Subcutaneous adipose tissue (tissue), 4 donors: ENCODE results near the gene P2RX6. TPM values are rescaled to one million over a fixed set of nuclear protein-coding genes. Genes with fewer than 3 reads are reported as not detected.

ENCODE experiments used
- total RNA-seq, 4 donors: library from RNA; depleted of rRNA; stranded (reverse); fragments of >200 nt; gene quantifications; one replicate each; pipeline ENCODE4 v1.1.0, GENCODE V29; 2016
- TF ChIP-seq, protein P1 (sequence below): fragments of 450-650 bp; IDR thresholded peaks from one replicate; pipeline ENCODE4 v1.5.1; 2016; ENCODE audit warnings: low read depth, mild to moderate bottlenecking, control low read depth, antibody characterized with exemption, moderate library complexity

Gene P2RX6
- total RNA-seq, 4 donors from 2014 or later: 0.49 to 3.7 (median 1.2) TPM

DNA sequence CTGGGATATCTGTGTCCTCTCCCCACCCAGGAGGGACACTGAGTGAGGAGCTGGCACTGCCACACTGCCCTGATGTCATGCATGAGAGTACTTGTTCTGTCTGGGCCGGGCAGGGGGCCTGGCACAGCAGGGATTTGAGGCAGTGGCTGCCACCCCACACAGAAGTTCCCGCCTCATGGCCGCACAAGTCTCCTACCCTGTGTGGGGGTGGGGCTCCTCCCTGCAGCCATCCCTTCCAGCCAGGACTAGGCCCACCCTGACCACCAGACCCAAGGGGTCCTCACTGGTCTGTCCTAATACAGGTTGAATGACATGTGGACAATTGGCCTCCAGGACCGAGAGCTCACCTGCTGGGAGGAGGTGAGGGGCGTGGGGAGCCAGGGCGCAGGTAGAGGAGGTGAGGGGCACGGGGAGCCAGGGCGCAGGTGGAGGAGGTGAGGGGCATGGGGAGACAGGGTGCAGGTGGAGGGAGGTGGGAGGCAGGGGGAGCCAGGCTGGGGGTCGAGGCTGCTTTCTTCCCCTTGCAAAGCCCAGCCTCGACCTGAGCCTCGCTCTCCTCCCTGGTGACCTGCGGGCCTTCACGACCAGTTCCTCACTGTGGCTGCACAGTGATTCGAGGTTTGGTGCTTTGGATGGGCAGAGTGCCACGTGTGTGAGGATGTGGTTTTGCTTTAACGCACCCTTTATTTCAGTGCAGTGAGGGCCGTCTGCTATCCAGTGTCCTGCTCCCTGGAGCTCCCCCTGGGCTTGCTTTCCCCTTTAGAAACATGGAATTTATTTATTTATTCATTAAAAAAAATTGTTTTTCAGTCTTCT is 25.4 kb upstream of the P2RX6 start:
- TF ChIP-seq, protein P1, sequence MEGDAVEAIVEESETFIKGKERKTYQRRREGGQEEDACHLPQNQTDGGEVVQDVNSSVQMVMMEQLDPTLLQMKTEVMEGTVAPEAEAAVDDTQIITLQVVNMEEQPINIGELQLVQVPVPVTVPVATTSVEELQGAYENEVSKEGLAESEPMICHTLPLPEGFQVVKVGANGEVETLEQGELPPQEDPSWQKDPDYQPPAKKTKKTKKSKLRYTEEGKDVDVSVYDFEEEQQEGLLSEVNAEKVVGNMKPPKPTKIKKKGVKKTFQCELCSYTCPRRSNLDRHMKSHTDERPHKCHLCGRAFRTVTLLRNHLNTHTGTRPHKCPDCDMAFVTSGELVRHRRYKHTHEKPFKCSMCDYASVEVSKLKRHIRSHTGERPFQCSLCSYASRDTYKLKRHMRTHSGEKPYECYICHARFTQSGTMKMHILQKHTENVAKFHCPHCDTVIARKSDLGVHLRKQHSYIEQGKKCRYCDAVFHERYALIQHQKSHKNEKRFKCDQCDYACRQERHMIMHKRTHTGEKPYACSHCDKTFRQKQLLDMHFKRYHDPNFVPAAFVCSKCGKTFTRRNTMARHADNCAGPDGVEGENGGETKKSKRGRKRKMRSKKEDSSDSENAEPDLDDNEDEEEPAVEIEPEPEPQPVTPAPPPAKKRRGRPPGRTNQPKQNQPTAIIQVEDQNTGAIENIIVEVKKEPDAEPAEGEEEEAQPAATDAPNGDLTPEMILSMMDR: no peak

DNA sequence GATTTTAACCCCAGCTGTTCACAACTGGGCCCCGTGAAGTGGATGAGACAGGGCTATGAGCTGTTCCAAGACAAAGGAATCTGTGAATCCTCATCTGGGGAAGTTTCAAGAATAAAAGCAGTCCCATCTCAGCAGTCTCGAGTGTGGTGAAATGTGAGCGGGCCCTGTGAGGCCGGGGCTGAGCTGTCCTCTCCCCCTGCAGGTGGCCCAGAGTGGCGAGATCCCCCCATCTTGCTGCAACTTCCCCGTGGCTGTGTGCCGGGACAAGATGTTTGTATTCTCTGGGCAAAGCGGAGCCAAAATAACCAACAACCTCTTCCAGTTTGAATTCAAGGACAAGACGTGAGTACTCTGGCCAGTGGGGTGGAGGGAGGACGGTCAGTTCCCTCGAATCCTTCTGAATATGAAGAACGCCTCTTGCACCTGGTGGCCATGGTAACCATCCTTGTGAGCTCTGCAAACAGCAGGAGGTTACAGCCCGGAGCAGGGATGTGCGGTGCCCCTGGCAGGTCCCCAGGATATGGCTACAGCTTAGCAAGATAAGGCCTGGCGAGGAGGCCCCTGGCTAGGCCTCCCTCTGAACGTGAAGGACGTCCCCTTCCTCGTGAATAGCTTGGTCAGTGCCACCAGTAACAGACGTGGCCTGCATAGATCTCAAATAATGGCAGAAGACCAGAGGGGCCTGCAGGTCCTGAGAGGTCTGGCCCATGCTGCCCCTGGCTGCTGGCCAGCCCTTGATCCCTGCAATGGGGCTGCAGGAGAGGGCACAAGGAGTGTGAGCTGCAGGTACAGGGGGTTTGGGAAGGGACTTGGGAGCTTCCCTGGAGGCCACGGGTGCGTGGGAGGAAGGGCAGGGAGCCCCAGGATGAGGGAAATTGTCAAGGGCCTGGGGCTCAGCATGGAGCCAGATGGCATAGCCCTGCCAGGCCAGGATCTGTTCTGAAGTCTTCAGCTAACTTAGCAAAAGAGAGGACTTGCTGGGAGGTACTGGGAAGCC is 24.5 kb upstream of the P2RX6 start:
- TF ChIP-seq, protein P1: no peak

DNA sequence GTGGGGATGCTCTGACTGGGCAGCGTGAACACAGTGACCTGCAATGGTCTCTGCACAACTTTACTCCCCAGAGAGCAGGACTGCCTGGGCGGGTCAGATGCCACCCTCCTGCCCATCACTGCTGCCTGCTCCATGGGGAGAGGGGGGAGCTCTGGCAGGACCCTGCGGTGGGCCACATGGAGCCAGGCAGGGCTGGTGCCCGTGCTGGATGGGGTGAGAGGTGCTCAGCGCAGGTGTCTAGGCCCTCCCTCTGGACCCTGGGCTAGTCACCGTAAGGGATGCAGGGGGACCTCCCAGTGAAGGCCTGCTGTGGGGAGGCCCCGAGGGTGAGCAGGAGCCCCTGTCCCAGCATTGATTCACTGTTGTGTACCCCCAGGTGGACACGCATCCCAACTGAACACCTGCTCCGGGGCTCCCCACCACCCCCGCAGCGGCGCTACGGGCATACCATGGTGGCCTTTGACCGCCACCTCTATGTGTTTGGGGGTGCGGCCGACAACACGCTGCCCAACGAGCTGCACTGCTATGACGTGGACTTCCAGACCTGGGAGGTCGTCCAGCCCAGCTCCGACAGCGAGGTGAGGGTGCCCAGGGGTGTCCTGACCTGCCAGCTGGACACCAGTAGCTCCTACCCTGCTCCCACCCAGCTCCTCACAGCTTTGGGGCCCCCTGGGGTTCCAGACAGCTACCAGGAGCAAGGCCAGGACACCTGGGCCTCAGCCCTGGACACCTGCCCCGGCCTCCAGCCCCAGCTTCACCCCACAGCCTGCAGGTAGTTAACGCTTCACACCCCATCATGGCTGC is 23.5 kb upstream of the P2RX6 start:
- TF ChIP-seq, protein P1: no peak

DNA sequence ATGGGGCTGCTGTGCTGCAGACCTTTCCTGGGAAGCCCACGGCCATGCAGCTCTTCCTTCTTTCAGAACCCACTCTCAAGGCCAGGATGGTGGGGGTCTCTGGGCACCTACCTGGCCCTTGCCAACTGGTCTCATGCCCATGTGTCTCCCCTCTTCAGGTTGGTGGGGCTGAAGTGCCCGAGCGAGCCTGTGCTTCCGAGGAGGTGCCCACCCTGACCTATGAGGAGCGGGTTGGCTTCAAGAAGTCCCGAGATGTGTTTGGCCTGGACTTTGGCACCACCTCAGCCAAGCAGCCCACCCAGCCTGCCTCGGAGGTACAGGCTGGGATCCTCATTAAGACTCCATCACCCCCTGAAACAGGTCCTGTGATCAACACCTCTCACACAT is 22.9 kb upstream of the P2RX6 start:
- TF ChIP-seq, protein P1: no peak

DNA sequence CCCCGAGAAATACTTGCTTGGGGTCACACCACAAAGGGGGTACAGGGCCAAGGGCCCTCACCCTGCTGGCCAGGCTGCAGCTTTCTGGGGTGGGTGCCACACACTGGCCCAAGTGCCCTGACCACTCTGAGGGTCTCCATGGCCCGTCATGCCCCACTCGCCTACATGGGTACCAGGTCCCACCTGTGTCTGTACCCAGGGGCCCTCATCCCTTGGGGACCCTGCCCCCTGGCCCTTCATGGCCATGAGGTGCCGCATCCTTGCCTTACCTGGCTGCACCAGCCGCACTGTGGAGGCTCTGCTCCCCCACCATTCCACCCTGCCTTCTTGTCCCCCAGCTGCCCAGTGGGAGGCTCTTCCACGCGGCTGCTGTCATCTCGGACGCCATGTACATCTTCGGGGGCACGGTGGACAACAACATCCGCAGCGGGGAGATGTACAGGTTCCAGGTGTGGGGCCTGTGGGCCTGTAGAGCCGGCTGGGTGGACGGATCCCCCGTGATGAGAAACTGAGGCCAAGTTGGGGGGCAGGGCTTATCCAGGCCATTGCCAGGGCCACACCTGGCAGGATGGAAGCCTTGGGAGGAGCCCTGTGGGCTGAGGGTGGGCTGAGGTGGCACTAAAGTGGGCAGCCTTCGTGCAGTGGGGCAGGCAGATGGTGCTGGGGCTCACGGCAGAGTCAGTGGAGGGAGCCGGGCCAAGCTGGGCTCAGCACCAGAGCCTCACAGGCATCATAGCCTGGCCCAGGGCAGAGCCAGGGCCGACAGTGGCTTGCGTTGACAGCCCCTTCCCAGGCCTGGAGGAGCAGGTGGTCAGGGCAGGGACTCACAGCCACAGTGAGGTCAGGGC is 22.3 kb upstream of the P2RX6 start:
- TF ChIP-seq, protein P1: no peak

DNA sequence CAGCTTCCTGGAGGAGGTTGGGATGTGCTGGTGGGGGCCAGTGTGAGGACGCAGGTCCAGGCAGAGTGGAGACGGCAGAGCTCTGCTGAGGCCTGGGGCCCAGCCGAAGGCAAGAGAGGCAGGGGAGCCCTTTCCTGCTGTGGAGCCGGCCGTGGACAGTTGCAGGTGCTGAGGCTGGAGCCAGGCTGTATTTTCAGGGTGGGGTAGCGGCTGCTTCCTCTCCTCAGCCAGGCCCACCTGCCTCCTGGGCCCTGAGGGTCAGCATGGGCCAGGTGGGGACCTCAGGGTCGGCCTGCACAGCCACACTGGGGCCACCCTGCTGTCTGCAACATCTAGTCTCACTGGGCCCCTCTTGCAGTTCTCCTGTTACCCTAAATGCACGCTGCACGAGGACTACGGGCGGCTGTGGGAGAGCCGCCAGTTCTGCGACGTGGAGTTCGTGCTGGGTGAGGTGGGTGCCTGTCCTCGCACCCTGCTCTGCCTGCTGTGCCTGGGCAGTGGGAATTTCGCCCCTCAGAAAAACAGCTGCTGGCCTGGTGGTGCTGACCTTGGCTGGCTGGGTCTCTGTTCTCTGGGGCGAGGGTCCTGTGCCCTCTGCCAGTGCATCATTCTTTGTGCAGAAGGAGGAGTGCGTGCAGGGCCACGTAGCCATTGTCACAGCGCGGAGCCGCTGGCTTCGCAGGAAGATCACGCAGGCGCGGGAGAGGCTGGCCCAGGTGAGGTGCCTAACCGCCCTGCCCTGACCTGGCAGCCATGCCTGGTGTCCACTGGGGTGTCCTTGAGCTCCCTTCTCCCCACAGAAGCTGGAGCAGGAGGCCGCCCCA is 21.4 kb upstream of the P2RX6 start:
- TF ChIP-seq, protein P1: no peak
